ENCODE results near the gene TMED7.

Gene TMED7

GRCh38 chr5:115601701-115602590 lies 23.9 kb downstream of the TMED7 start, which contains the start of gene TICAM2:
TSS of gene TICAM2 (minus strand) at chr5:115602479. CDS start at chr5:115581256, 21,223 bp downstream.
- Histone ChIP-seq H3K4me2 (ENCODE audit: low read length) (peak within 1 kb of the TSS; percentile 68), H3K36me3 (ENCODE audit: insufficient read depth, low read length) (no peaks in the 10 kb centered on the region), H3K9me3 (ENCODE audit: low read length) (no peaks in the 10 kb centered on the region), H3K27me3 (ENCODE audit: insufficient read depth, low read length) (no peaks in the 10 kb centered on the region), H3K4me3 (ENCODE audit: low read depth, low read length, poor library complexity, severe bottlenecking) (peak within 1 kb of the TSS; percentile 62), H2AFZ (ENCODE audit: low read length) (no peak within 1 kb of the TSS), H3F3A (ENCODE audit: insufficient read depth, low read length) (no peaks in the 10 kb centered on the region), H3K27ac (ENCODE audit: low read depth, low read length, poor library complexity, severe bottlenecking) (peak within 1 kb of the TSS; percentile 60), H3K4me1 (ENCODE audit: insufficient read depth, low read length, severe bottlenecking) (peaks cover 20% of the 10 kb centered on the region), H3K9me2 (ENCODE audit: low read depth, low read length) (no peaks in the 10 kb centered on the region), H3K79me2 (ENCODE audit: insufficient read depth, low read length) (no peaks in the 10 kb centered on the region), H4K20me1 (ENCODE audit: insufficient read depth, low read length) (no peaks in the 10 kb centered on the region), H3K9ac (ENCODE audit: low read length) (peak within 1 kb of the TSS; percentile 65)
- no peak for TF ChIP-seq EZH2 (IDR thresholded peaks at IDR 0.05; ENCODE audit: borderline replicate concordance, low read length)
- TF ChIP-seq CTCF (IDR thresholded peaks at IDR 0.05; ENCODE audit: low read length): peak; percentile 29; the same call in 1 of the 2 replicates

- no peaks in the 10 kb centered on the region for H3K79me2 ChIP-seq (ENCODE audit: insufficient read depth, low read length)
- peaks cover 20% of the 10 kb centered on the region for H3K4me1 ChIP-seq (ENCODE audit: insufficient read depth, low read length, severe bottlenecking)
- H3K4me3 ChIP-seq (ENCODE audit: low read depth, low read length, poor library complexity, severe bottlenecking): no peak overlapping the region
- no peak overlapping the region for H3K9ac ChIP-seq (ENCODE audit: low read length)
- H3K36me3 ChIP-seq (ENCODE audit: insufficient read depth, low read length): no peaks in the 10 kb centered on the region
- no peaks in the 10 kb centered on the region for H4K20me1 ChIP-seq (ENCODE audit: insufficient read depth, low read length)
- TF ChIP-seq EZH2 (IDR thresholded peaks at IDR 0.05; ENCODE audit: borderline replicate concordance, low read length): no peak
- no peak for TF ChIP-seq CTCF (IDR thresholded peaks at IDR 0.05; ENCODE audit: low read length)
- H3K9me3 ChIP-seq (ENCODE audit: low read length): no peaks in the 10 kb centered on the region
- no peaks in the 10 kb centered on the region for H3K9me2 ChIP-seq (ENCODE audit: low read depth, low read length)
- H3K27me3 ChIP-seq (ENCODE audit: insufficient read depth, low read length): no peaks in the 10 kb centered on the region
- no peak overlapping the region for H3K4me2 ChIP-seq (ENCODE audit: low read length)
- no peaks in the 10 kb centered on the region for H3F3A ChIP-seq (ENCODE audit: insufficient read depth, low read length)
- H2AFZ ChIP-seq (ENCODE audit: low read length): no peak overlapping the region
- H3K27ac ChIP-seq (ENCODE audit: low read depth, low read length, poor library complexity, severe bottlenecking): no peak overlapping the region
Observed at GRCh38 chr5:115600766-115601165, 25.1 kb downstream of the TMED7 start.

GRCh38 chr5:115599924-115600323 lies 25.9 kb downstream of the TMED7 start:
- Histone ChIP-seq H3K27ac (ENCODE audit: low read depth, low read length, poor library complexity, severe bottlenecking) (no peak overlapping the region), H3F3A (ENCODE audit: insufficient read depth, low read length) (no peaks in the 10 kb centered on the region), H2AFZ (ENCODE audit: low read length) (no peak overlapping the region)

More at GRCh38 chr5:115599924-115600323, 25.9 kb downstream of the TMED7 start:
- Histone ChIP-seq H3K4me1 (ENCODE audit: insufficient read depth, low read length, severe bottlenecking) (peaks cover 20% of the 10 kb centered on the region), H3K36me3 (ENCODE audit: insufficient read depth, low read length) (no peaks in the 10 kb centered on the region), H4K20me1 (ENCODE audit: insufficient read depth, low read length) (no peaks in the 10 kb centered on the region), H3K9me2 (ENCODE audit: low read depth, low read length) (no peaks in the 10 kb centered on the region), H3K79me2 (ENCODE audit: insufficient read depth, low read length) (no peaks in the 10 kb centered on the region), H3K9ac (ENCODE audit: low read length) (no peak overlapping the region), H3K27me3 (ENCODE audit: insufficient read depth, low read length) (no peaks in the 10 kb centered on the region), H3K4me2 (ENCODE audit: low read length) (no peak overlapping the region), H3K4me3 (ENCODE audit: low read depth, low read length, poor library complexity, severe bottlenecking) (no peak overlapping the region), H3K9me3 (ENCODE audit: low read length) (no peaks in the 10 kb centered on the region)
- TF ChIP-seq EZH2 (IDR thresholded peaks at IDR 0.05; ENCODE audit: borderline replicate concordance, low read length): no peak
- no peak for TF ChIP-seq CTCF (IDR thresholded peaks at IDR 0.05; ENCODE audit: low read length)
